ENCODE results near the gene PSME4. TPM values are rescaled to one million over a fixed set of nuclear protein-coding genes. Genes with fewer than 3 reads are reported as not detected.

PSME4 gene
- 20.8 and 33.4 TPM in 2 replicates for total RNA-seq

GRCh38 chr2:53970724-53971602 is at the start of gene PSME4:
Gene PSME4 (minus strand): TSS chr2:53970993. CDS start chr2:53970784, 209 bp downstream.

GRCh38 chr2:53859206-53860181 is 111.3 kb downstream of the PSME4 start, which contains the start of gene GPR75:
Gene GPR75 (minus strand): TSS chr2:53859967. CDS start chr2:53854756, 5,211 bp downstream.

Other genes with a start within 250 kb of the PSME4 start
- 1.3 and 11.6 TPM in 2 replicates for gene CHAC2, start 203.2 kb downstream of the PSME4 start, total RNA-seq
- gene ASB3, start 184.0 kb downstream of the PSME4 start, total RNA-seq = 11.9 and 13.3 TPM in 2 replicates
- gene ERLEC1, start 183.9 kb downstream of the PSME4 start, total RNA-seq = 62.4 and 106 TPM in 2 replicates
- 0.98 and 1.1 TPM in 2 replicates for gene GPR75, start 111.0 kb downstream of the PSME4 start, total RNA-seq
- gene ACYP2, start 144.6 kb upstream of the PSME4 start, total RNA-seq = 4.2 and 17.5 TPM in 2 replicates